ENCODE data around the gene EGFL7.

Gene EGFL7

DNA sequence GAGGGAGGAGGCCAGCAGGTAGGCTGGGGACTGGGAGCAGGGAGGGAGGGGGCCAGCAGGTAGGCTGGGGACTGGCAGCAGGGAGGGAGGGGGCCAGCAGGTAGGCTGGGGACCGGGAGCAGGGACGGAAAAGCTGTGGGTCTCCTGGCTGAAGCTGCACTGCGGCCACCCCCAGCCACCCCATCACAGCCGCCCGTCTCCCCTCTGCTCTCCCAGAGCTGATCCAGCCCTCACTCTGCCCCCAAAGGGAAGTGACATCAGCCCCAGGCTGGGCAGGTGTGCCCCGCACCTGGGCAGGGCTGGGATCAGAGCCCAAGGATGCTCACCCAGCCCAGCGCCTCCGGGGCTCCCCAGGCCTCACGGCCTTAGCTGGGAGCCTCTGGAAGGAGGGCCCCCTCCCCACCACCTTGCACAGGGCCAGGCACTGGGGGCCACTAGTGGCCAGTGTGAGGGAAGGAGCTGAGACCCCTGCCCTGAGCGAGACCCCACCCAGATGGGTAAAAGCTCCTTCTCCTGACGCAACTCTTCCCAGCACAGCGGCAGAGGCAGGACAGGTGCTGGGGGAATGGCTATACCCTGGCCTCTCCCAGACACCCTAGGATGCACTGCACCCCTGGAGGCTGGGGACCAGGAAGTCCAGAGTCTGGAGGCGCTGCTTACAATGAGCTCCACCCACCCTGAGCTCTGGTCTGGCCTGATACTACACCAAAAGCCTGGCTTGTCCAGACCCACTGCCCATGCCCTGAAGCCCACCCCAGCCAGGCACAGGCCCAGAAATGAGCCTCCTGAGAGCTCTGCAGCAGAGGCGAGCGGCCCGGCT, 13.0 kb downstream of the EGFL7 start:
- no peak for DNase-seq

DNA sequence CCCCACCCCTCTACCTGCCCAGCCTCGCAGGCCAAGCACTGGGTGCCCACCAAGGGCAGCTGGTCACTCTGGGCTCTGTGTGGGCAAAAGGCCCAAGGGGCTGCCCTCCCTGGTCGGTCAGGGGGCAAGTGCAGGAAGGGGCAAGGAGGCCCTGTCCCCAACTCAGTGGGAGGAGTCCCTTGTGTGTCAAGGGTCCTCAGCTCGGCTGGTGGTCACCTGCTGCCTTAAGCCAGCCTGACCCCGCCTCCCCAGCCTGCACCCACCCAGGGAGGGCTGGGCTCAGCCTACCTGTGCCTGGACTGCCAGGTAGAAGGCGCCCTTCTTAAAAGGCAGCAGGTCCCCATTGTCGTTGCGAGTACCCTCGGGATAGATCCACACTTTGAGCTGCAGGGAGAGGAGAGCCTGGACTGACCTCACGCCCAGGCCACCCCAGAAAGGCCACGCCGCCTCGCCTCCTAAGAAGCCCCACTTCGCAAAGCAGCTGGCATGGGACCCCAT, 13.6 kb downstream of the EGFL7 start:
- DNase-seq: no peak

DNA sequence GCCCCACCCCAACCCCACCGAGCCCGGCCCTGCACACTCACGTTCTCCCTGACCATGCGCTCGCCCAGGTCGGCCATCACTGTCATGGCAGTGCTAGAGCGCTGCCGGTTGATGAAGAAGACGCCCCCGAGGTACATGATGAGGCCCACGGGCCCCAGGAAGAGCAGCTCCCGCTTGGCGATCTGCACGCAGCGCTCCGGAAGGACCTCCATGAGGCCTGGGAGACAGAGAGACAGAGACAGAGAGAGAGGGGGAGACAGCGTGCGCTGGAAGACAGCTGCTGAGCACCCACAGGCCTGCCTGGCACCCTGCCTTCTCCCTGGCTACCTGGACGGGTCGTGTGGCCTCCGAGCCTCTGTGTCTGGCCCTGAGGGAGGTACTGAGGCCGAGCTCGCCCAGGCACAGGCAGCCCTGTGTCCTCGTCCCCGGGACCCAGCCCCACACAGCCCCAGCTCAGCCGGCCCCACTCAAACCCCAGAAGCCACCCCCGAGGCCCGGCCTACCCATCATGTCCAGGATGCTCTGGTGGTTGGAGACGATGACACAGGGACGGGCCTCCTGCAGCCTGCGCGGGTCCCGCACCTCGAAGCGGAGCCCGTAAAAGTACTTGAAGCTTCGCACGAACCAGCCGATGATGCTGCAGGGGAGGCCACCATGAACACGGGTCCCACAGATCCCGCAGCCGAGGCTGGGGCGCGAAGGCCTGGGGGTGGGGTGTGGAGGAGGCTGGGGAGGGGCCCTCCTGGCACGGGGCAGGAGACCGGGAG, 14.4 kb downstream of the EGFL7 start:
- DNase-seq: no peak

DNA sequence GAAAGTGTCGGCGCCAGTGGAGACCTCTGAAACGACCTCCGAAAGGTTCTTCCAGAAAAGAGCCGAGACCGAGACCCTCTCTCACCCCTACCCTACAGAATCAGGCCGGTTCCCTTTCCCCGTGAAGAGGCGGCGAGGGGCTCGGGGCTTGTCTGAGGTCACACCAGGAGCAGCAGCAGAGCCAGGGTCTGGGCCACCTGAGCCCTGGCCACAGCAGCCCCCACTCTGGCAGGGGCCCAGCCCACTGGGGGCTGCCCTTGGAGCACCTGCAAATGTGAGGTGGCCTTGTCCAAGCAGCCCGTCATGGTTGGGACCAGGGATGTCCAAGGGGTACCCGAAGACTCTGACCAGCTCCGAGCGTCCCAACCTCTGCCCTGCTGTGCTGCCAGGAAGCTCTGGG, 15.3 kb downstream of the EGFL7 start:
- DNase-seq: no peak

DNA sequence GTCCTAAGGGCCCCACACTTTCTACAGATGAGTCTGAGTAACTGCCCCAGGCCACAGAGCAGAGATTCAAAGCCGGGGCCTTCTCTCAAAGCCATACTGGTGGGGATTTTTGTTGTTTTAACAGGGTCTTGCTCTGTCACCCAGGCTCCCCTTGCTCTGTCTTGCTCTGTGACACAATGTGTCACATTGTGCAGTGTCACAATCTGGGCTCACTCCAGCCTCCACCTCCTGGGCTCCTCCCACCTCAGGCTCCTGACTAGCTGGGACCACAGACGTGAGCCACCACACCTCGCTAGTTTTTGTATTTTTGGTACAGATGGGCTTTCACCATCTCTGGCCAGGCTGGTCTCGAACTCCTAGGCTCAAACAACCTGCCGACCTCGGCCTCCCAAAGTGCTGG, 15.9 kb downstream of the EGFL7 start:
- DNase-seq: no peak

DNA sequence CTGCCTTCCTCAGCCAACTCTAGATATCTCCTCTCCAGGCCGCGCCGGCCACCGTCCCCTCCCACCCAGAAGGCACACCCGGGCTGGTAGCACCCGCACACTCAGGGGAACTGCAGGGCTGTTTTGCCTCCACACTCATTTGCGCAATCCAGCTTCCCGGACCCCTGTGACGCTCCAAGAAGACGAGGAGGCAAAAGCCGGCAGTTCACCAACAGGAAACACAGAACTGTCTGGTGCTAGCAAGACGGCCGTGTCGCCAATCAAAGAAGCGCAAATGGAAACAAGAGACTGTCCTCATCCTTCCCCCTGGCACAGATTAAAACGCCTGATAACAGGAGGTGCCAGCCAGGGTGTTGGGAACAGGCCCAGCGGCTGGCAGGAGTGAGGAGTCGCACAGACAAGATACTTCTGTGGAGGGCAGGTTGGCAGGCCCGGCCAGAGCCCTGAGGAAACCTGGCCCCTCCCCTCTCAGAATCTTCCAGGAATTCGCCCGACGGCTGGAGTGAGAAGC, 16.8 kb downstream of the EGFL7 start:
- DNase-seq: no peak

DNA sequence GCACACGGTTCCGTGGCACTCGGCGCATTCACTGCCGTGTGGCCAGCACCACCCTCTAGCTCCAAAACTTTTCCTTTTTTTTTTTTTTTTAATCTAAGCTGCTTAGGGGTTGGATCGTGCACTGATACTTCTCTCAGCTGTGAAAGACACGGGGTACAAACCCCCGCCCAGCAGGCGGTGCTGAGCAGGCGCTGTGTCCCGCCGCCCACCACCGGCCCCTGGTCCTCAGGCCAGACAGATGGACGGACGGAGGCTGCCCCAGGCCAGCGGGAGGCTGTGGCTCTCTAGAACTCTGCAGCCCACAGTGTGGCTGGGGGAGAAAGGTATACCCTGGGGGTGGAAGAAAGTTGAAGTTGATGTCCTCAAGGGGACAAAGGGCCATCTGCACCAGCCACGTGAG, 18.3 kb downstream of the EGFL7 start:
- no peak for DNase-seq

DNA sequence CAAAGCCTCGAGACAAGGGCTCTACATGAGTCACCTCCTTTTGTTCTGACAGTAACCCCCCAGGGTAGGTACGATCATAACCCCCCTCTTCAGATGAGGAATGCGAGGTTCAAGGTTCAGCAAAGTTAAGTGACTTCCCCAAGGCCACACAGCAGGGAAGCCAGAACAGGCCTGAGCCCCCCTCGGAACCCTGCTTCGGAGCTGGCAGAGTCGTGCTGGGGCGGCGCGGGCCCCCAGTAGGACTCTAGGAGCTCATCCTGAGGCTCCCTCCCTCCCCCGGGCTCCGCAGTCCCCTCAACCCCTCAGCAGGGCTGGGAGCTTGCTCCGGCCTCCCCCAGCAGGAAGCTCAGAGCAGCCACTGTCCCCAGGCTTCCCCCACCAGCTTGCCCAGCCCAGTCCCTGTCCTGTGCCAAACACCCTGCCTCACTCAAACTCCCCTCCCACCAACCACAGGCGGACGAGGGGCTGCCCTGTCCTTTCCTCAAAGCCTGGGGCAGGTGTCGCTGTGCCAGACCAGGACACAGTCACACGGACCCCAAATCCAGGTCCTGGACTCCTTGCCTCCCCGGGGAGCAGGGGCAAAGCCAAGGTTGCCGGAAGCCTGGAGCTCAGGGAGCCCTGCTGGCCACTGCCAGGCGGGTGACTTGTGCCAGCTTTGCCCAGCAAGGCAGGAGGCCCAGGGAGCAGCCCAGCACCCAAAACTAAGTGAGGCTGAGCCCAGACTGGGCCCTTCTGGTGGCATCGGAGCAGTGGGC, 19.4 kb downstream of the EGFL7 start:
- DNase-seq: no peak

DNA sequence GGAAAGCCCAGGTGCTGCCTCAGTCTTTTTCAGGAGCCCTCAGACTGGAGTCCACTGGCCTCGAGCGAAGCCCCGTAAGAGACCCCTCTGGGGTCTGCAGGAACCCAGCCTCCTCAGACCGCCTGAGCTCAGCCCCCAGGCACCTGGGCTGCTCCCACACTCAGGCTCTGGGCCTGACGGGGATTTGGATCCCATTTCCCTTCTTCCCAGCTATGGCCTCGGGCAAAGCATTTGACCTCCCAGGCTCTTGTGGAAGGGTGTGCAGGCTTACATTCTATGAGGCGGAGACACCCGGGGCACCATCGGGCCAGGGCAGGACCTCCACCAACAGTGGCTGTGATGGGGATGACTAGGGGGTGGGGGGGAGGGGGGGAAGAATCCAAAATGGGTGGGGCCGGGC, 20.0 kb downstream of the EGFL7 start:
- DNase-seq: no peak

DNA sequence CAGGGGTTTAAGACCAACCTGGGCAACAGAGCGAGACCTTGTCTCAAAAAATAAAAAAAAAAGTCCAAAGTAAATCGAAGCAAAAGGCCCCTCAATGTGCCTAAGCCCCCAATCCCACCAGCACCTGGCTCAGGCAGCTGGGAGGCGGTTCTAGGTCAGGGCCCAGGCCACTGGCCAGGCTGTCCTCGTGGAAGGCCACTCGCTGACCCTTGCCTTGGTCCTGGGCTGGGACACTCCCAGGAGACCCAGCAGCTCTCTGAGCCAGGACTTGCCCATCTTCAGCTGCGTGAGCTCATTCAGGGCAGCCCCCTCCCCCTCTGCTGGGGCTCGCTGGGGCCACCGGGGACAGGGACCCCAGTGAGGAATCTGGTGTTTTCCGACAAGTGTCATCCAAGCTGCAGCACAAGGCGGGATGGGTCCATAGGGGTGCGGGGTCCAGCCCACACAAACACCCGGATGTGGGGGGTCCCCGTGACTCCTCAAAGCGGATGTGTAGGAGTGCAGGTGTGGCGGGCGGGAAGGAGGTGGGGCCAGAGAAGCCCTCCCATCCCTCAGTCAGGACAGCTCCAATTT, 20.5 kb downstream of the EGFL7 start:
- no peak for DNase-seq

DNA sequence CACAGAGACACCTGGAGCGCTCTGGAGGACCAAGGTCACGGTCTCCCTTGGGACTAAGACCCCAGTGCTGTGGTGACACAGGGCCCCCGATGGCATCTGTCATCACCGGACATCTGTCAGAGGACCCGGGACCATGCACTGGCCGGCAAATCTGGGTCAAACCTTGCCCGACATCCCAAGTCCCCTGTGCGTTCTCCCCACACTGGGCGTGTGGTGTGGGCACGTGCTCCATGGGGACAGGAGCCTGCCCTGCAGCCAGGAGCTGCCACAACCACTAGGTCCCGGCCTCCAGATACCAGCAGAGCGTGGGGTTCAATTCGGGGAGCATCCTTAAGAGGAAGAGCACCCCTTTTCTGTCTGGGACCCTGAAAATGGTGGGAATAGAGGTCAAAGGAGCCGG, 21.0 kb downstream of the EGFL7 start:
- DNase-seq: no peak

DNA sequence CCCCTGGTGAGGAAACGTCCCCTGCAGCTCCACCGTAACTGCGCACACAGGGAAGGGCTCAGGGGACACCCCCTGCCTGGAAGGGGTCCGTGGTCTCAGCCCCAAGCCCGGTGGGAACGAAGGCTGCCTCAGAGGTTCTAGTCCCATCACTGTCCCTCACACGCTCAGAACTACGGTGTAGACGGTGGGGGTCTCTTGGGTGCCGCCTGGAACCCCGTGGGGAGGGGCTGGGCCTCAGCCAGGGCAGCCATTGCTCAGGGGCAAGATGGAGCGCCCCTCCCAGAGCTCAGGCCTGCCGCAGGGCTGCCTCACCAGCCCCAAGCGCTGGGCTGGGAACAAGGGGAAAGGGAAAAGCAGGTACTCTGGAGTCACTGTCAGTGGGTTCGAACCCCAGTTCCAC, 21.6 kb downstream of the EGFL7 start:
- DNase-seq: no peak

DNA sequence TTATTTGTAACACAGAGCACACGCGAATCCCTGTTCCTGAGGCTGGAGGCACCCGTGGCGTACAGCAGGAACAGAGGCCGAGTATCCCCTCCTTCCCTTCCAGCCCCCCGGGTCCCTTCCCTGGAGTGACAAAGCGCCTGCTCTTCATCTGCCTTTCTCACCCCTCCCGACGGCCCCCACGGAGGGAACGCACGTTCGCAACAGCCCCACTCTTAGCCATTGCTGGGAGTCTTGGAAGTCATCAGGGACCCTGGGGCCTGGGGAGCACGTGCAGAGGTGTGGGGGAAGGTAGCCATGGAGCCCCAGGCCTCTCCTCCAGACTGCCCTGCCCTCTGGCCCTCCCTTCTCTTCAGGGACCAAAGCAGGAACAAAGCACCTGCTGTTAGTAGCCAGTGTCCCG, 22.1 kb downstream of the EGFL7 start:
- no peak for DNase-seq

DNA sequence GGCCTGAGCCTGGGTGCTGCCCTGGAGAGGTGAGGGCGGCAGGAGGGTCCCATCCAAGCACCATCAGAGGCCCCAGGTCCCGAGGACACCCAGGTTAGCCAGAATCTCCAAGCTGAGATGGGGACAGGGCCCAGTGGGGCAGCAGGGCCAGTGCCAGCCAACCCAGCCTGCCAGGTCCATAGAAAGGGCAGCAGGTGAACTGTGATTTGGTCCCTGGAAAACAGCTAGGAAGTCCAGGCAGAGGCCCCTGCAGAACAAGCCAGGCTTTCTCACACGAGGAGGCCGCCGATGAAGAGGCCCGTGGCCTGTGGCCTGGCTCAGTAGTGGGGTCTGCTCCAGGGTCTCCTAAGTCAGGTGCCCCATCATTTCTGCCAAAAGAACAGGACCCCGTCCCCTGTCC, 22.5 kb downstream of the EGFL7 start:
- DNase-seq: no peak

DNA sequence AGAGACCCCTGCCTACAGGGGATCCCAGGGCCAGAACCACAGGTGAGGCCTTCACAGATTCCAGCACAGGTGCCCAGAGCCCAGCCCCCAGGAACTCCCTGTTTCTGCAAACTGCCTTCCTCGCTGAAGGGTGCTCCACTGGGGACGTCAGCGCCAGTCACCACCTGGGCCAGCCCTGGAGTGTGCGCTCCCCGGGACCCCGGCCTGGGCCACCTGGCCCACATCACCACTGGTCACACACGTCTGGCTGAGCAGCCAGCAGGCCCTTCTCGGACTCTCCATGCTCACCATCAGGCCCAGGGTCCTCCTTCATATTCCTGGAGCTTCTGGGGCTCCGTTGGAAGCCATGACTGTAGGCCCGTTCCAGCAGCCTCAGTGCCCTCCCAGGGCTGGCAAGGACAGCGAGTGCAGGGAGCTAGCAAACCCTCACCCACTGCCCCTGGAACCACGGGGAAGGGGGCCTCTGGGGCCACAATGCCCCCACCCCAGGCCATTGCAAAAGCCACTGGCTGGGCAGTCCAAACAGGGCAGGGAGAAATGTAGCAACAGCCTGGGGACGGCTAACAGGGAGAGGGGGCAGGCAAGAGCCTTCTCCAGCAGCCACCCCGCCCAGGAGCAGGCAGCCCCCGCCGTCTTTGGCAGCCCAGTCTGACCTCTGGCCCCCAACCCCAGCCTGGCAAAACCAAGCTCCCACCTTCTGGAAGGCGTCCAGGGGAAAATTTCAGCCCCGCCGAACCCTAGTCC, 23.2 kb downstream of the EGFL7 start:
- no peak for DNase-seq

DNA sequence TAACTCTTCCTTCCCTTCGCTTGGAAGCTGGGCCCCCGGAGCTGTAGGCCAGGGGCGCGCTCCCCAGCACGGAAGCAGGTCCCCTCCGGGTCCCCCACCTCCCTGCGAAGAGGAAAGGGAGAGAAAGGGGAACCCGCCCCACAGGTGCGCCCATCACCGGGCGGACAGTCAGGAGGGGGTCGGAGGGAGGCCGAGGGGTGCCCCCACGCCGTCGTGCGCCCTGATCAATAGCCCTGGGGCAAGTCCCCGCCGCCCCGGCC, 23.7 kb downstream of the EGFL7 start:
- no peak for DNase-seq

DNA sequence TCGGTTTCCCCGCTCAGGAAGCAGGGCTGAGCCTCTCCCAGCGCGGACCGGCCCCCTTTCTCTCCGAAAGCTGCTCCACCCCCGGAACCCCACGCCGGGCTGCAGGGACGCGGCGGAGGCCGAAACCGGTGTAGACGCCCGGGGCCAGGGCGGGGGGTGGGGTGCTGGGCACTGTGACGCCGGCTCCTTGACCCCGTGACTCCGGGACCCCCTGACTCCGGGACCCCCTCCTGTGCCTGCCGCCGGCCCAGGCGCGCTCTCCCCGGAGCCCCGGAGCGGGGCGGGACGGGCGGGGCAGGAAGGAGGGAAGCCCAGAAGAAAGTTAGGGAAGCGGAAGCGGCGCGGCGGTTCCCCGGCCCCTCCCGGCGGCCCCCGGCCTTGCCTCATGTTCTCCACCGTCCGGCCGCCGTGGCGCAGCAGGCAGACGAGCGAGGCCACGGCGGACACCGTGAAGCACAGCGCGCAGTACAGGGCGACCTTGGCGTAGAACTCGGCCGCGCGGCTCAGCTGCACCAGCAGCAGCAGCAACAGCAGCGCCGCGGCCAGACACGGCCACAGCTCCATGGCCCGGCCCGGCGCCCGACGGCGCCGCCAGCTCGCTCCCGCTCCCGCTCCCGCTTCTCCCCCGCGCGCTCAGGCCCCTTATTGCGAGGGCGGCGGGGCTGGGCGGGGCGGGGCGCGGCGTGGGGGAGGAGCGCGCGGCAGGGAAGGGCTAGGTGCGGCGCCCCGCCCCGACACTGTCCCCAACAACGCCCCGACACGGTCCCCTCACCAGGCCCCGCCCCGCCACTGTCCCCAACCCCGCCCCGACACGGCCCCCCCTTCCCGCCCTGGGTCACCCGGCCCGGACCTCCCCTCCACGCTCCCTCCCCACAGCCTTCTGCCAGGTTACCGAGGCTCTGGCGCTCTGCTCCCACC, 24.3 kb downstream of the EGFL7 start, which contains the start of gene AGPAT2:
AGPAT2 (minus strand) TSS at position 664 of the 918 bp plus-strand sequence; CDS start at position 564, 100 bp downstream.
- peak; percentile 54 to 57 for DNase-seq

DNA sequence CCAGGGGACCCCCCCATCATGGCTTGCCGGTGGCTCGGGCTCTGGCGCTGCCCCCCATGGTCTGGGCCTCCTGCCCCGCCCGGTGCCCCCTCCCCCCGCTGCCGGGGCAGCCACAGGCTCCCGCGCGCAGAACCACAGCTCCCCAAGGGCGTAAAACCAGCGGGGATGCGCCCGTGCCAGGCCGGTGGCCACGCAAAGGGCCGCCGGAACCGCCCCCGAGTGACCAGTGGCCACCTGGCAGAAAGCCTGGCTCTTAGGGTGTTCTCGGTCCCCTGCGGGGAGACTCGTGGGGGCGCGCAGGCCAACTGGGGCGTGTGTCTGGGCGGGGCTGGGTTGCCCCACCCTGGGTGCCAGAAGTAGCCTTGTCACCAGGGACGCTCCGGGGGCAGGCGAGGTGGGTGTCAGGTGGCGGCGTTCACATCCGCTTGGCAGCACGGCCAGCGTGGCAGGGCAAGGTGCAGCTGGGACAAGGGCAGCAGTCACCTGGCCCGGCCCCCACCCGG, 25.1 kb downstream of the EGFL7 start:
- no peak for DNase-seq

DNA sequence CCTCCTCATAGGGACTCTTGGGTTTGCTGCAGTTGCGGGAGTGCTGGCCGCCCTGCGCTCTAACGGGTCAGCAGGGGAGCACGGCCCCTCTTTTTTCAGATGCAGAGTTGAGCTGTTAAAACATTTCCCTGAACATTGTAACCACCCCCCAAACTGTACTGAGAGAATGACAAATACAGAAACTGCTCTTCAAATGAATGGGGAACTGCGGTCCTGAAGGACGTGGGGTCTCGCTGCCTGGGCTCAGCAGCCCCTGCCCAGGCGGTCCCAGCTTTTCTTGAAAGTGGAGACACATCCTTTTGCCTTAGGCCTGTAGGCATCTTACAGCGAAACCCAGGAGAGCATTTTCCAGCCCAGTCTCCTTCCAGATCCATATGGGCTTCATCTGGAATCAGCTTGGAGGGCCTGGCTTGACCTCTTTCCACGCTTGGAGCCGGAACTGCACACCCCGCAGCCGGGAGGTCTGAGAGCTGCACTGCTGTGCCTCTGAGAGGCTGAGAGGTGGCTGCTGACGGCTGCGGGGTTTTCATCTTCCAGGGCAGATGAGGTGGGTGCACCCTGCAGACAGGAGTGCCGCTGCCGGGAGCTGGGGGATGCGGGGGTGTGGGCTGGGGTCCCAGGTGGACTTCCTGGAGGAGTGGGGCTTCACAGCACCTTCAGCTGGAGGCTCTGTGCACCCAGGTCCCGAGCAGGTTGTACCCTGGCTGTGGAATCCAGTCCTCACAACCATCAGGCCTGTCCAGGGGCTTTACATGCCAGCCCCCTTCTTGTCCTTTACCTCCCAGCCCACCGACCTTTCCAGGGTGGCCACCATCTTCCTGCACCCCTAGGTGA, 25.8 kb downstream of the EGFL7 start:
- no peak for DNase-seq

DNA sequence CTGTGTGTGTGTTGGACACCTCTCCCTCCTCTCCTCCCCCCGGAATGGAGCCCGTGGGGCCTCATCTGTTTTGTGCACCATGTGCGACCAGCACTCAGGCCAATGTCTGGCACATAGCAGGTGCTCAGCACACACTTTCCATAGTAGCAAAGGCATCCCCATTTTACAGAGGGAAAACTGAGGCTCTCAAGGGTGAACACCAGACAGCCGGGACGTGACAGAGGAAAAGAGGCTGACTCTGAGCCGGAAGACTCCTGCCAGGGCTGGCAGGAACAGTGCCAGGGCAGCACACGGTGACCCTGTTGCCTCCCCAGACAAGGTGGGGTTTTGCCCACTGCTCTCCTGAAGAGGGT, 26.4 kb downstream of the EGFL7 start:
- no peak for DNase-seq
